Stimulated activated CD8-positive, alpha-beta memory T cell treated with anti-CD3 and anti-CD28 coated beads, Interleukin-12 subunit alpha, Interleukin-12 subunit beta, amount 100 ng/mL, for 24 hours (primary cell): ENCODE results near the gene CPLX1.
A peak's percentile ranks its signal among the peaks of the same experiment; 100 is the strongest.
"Not testable (repeated sequence)": the region's sequence is repeated elsewhere in the genome, so short reads cannot be mapped to it uniquely, and the experiment has no call there.

Experiments used
- DNase-seq: peaks from one replicate; pipeline ENCODE4 v3.0.0-alpha.2; 2020; ENCODE audit errors: extremely low read depth

CPLX1 gene

GRCh38 chr4:757111-757510 lies 68.8 kb downstream of the CPLX1 start:
- no peak for DNase-seq

- DNase-seq, result no peak
Measured at GRCh38 chr4:754221-755120, 71.5 kb downstream of the CPLX1 start.

- DNase-seq, result not testable (repeated sequence)
Measured at GRCh38 chr4:753186-753585, 72.7 kb downstream of the CPLX1 start.

GRCh38 chr4:752196-752861 lies 73.6 kb downstream of the CPLX1 start:
- no peak for DNase-seq

GRCh38 chr4:751676-752075 lies 74.3 kb downstream of the CPLX1 start:
- DNase-seq, result no peak

- DNase-seq, result no peak
Measured at GRCh38 chr4:749698-750666, 75.9 kb downstream of the CPLX1 start.

- DNase-seq, result no peak
Measured at GRCh38 chr4:748461-748860, 77.5 kb downstream of the CPLX1 start.

GRCh38 chr4:747546-748170 lies 78.3 kb downstream of the CPLX1 start:
- DNase-seq, result no peak

- DNase-seq, result no peak
Measured at GRCh38 chr4:744212-744841, 81.6 kb downstream of the CPLX1 start.

- no peak for DNase-seq
Measured at GRCh38 chr4:743463-744211, 82.3 kb downstream of the CPLX1 start.

- peak; percentile 42 for DNase-seq
Measured at GRCh38 chr4:742742-743311, 83.1 kb downstream of the CPLX1 start.

- no peak for DNase-seq
Measured at GRCh38 chr4:742096-742741, 83.7 kb downstream of the CPLX1 start.

GRCh38 chr4:740656-741282 lies 85.2 kb downstream of the CPLX1 start:
- DNase-seq, result no peak

GRCh38 chr4:740011-740410 lies 85.9 kb downstream of the CPLX1 start:
- DNase-seq, result no peak

- DNase-seq, result no peak
Measured at GRCh38 chr4:739569-739968, 86.4 kb downstream of the CPLX1 start.

- no peak for DNase-seq
Measured at GRCh38 chr4:738781-739280, 87.1 kb downstream of the CPLX1 start.

- DNase-seq, result not testable (repeated sequence)
Measured at GRCh38 chr4:736561-736960, 89.4 kb downstream of the CPLX1 start.

- no peak for DNase-seq
Measured at GRCh38 chr4:735583-735982, 90.3 kb downstream of the CPLX1 start.
